HepG2 (cell line): ENCODE data around the gene GOT2.

Experiments
- IRF2 ChIP-seq: IDR thresholded peaks from 2 replicates; pipeline ENCODE4 v1.6.1; 2018; ENCODE audit warnings: missing genetic modification reagents, missing compliant biosample characterization
- NRL ChIP-seq: sonication (generic); formaldehyde crosslinking; IDR thresholded peaks from 2 replicates; pipeline ENCODE4 v1.5.0; 2020; ENCODE audit warnings: missing genetic modification reagents, mild to moderate bottlenecking, moderate library complexity, borderline replicate concordance
- POLR2A ChIP-seq, 2 experiments: IDR thresholded peaks; 2 replicates each; pipeline ENCODE4 v1.6.1; 2011; ENCODE audit warnings: low read depth in 2 of 2, low read length in 2 of 2, mild to moderate bottlenecking in 1 of 2, moderate library complexity in 1 of 2; ENCODE audit not compliant: insufficient read depth in 1 of 2
- RCOR2 ChIP-seq: IDR thresholded peaks from 2 replicates; pipeline ENCODE4 v1.6.1; 2016; ENCODE audit warnings: missing biosample characterization, missing genetic modification reagents
- TAF1 ChIP-seq: sonication (generic); formaldehyde crosslinking; IDR thresholded peaks from 2 replicates; pipeline ENCODE4 v1.4.0; 2020; ENCODE audit warnings: missing genetic modification reagents
- ZBTB20 ChIP-seq: sonication (generic); formaldehyde crosslinking; IDR thresholded peaks from 2 replicates; pipeline ENCODE4 v1.8.1; 2023; ENCODE audit warnings: missing genetic modification reagents, low read depth, mild to moderate bottlenecking, borderline replicate concordance
- TF ChIP-seq, protein P1 (sequence below): IDR thresholded peaks from 2 replicates; pipeline ENCODE4 v1.6.1; 2016
- TF ChIP-seq, protein P2 (sequence below): IDR thresholded peaks from 2 replicates; pipeline ENCODE4 v1.6.1; 2012; ENCODE audit warnings: low read depth, low read length, improper control_type of control experiment
- TF ChIP-seq, protein P3 (sequence below), 2 experiments: sonication (generic) in 1 of 2; formaldehyde crosslinking in 1 of 2; IDR thresholded peaks; 2 replicates each; pipeline versions ENCODE4 v1.4.0 to v1.6.1; 2018 to 2020; ENCODE audit warnings: missing genetic modification reagents in 2 of 2, borderline replicate concordance in 1 of 2, low read depth in 1 of 2, mild to moderate bottlenecking in 1 of 2, missing biosample characterization in 1 of 2
- TF ChIP-seq, protein P4 (sequence below): sonication (generic); formaldehyde crosslinking; IDR thresholded peaks from 2 replicates; pipeline ENCODE4 v1.5.0; 2020; ENCODE audit warnings: mild to moderate bottlenecking, missing genetic modification reagents, moderate library complexity

DNA sequence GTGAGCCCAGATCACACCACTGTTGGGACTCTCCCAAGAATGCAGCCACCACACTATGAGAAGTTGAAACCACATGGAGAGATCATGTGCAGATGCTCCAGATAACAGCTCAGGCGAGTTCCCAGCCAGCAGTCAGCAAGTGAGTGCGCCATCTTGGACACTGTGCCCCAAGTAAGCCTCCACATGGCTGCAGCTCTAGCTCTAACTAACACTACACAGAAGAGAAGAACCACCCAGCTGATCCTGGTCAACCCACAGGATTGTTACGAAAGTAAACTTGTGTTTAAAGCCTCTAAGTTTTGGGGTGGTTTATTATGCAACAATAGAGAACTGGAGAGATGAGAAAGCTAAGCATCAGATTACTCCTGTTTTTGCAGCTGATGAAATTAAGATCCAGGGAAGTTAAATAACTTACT is 75.3 kb downstream of the GOT2 start:
- TF ChIP-seq, protein P1, sequence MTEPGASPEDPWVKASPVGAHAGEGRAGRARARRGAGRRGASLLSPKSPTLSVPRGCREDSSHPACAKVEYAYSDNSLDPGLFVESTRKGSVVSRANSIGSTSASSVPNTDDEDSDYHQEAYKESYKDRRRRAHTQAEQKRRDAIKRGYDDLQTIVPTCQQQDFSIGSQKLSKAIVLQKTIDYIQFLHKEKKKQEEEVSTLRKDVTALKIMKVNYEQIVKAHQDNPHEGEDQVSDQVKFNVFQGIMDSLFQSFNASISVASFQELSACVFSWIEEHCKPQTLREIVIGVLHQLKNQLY: no peak
- no peak for TF ChIP-seq ZBTB20 (CRISPR knock-in tag)
- TF ChIP-seq, protein P2, sequence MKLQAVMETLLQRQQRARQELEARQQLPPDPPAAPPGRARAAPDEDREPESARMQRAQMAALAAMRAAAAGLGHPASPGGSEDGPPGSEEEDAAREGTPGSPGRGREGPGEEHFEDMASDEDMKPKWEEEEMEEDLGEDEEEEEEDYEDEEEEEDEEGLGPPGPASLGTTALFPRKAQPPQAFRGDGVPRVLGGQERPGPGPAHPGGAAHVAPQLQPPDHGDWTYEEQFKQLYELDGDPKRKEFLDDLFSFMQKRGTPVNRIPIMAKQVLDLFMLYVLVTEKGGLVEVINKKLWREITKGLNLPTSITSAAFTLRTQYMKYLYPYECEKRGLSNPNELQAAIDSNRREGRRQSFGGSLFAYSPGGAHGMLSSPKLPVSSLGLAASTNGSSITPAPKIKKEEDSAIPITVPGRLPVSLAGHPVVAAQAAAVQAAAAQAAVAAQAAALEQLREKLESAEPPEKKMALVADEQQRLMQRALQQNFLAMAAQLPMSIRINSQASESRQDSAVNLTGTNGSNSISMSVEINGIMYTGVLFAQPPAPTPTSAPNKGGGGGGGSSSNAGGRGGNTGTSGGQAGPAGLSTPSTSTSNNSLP: no peak
- TF ChIP-seq, protein P3, sequence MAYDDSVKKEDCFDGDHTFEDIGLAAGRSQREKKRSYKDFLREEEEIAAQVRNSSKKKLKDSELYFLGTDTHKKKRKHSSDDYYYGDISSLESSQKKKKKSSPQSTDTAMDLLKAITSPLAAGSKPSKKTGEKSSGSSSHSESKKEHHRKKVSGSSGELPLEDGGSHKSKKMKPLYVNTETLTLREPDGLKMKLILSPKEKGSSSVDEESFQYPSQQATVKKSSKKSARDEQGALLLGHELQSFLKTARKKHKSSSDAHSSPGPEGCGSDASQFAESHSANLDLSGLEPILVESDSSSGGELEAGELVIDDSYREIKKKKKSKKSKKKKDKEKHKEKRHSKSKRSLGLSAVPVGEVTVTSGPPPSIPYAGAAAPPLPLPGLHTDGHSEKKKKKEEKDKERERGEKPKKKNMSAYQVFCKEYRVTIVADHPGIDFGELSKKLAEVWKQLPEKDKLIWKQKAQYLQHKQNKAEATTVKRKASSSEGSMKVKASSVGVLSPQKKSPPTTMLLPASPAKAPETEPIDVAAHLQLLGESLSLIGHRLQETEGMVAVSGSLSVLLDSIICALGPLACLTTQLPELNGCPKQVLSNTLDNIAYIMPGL (CRISPR knock-in tag; IDR thresholded peaks at IDR 0.05; ENCODE audit: borderline replicate concordance in 1 of 2, low read depth in 1 of 2): no peak
- no peak for TF ChIP-seq IRF2 (CRISPR knock-in tag)
- TF ChIP-seq POLR2A (IDR thresholded peaks at IDR 0.05; ENCODE audit: insufficient read depth in 1 of 2, low read depth in 2 of 2, low read length in 2 of 2): no peak
- no peak for TF ChIP-seq RCOR2 (CRISPR knock-in tag)
- no peak for TF ChIP-seq TAF1 (CRISPR knock-in tag)
- TF ChIP-seq, protein P4, sequence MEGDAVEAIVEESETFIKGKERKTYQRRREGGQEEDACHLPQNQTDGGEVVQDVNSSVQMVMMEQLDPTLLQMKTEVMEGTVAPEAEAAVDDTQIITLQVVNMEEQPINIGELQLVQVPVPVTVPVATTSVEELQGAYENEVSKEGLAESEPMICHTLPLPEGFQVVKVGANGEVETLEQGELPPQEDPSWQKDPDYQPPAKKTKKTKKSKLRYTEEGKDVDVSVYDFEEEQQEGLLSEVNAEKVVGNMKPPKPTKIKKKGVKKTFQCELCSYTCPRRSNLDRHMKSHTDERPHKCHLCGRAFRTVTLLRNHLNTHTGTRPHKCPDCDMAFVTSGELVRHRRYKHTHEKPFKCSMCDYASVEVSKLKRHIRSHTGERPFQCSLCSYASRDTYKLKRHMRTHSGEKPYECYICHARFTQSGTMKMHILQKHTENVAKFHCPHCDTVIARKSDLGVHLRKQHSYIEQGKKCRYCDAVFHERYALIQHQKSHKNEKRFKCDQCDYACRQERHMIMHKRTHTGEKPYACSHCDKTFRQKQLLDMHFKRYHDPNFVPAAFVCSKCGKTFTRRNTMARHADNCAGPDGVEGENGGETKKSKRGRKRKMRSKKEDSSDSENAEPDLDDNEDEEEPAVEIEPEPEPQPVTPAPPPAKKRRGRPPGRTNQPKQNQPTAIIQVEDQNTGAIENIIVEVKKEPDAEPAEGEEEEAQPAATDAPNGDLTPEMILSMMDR: no peak
- no peak for TF ChIP-seq NRL (CRISPR knock-in tag)
